DMS153 (cell line): Measurements from ENCODE around the gene DDX1.

Experiments
- DNase-seq: peaks from one replicate; lab custom pipeline; 2025; lab: John Stamatoyannopoulos, UW

Gene DDX1

GRCh38 chr2:15664273-15665066 is 72.8 kb downstream of the DDX1 start:
- no peak for DNase-seq

GRCh38 chr2:15665067-15665942 is 73.6 kb downstream of the DDX1 start:
- DNase-seq: no peak

GRCh38 chr2:15665943-15666460 is 74.3 kb downstream of the DDX1 start:
- no peak for DNase-seq

GRCh38 chr2:15666861-15667808 is 75.5 kb downstream of the DDX1 start:
- DNase-seq: no peak

DNA sequence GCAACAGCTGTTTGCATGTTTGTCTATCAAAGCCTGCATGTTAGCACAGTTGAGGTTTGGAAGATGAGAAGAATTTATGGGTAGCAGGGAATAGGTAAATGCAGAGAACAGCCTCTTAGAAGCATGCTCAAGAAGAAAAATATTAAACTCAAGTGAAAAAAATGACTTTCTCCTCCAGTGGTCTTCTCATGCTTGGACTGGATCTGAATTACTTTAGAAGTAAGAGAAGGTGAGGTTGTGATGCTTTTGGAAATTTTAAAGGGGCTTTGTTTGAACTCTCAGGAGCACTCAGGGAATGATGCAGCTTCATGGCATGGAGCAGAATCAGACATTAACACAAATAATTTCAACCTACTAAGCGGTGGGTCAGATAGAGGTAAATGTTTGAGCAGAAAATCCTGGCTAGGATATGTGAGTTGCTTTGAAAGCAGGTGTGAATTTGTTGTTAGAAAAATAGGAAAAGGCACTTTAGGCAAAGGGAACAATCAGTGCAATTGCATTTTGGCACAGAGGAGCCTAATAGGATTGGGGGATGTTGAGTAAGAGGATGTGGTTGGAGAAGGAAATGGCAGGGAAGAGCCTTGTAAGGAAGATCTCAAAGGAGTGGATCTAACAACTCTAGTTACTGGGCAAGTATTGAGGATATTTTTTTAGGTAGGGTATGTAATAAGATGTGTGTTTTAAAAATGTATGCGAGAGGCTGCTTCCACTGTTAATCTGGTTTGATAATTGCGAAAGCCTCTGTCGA is 76.3 kb downstream of the DDX1 start:
- no peak for DNase-seq

DNA sequence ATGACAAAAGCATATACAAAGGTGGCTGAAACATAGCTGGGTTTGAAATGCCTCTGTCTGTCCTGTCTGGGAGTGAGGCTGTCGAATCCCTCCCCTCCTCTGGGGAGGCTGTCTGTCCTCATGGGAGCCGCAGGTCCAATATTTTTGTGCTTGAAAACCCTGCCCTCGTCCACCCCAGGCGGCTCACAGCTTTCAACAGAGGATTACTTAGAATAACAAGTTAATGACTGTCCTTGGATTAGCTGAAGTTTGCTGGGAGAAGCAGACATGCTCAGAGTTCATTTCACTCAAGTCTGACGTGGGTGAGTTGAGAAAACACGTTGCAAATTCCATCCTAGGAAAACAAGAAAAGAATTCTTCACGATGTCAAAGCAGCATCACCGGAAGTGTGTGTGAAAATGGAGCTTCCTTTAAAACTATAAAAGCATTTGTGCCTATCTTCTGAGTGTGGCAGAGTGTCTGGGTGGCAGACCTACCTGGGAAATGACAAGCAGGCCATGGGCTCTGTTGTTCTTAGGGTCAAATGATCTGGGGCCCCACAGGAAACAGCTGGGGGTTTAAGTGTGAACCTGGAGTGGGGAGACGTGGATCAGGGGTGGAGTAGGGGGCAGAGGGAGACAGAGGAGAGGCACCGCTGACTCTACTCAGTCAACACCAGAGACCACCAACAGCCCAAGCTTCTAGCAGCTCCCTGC is 77.1 kb downstream of the DDX1 start:
- DNase-seq: no peak

GRCh38 chr2:15669375-15669910 is 77.8 kb downstream of the DDX1 start:
- DNase-seq: no peak

DNA sequence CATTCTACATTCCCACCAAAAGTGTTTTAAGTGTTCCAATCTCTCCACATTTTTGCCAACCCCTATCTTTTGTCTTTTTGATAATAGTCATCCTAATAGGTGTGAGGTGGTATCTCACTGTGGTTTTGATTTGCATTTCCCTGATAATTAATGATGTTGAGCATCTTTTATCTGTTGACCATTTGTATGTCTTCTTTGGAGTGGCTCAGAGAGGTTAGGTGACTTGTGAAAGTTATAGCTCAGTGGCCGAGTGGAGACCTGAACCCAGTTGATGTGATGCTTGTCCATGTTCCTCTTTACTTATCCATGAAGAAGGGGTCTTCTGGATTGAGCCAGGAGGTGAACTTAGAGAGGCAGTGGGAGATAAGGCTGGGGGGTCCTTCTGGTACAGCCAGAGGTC is 78.8 kb downstream of the DDX1 start:
- no peak for DNase-seq

GRCh38 chr2:15670981-15671380 is 79.3 kb downstream of the DDX1 start:
- no peak for DNase-seq

- DNase-seq: no peak
Measured at GRCh38 chr2:15671409-15671808, 79.7 kb downstream of the DDX1 start.

DNA sequence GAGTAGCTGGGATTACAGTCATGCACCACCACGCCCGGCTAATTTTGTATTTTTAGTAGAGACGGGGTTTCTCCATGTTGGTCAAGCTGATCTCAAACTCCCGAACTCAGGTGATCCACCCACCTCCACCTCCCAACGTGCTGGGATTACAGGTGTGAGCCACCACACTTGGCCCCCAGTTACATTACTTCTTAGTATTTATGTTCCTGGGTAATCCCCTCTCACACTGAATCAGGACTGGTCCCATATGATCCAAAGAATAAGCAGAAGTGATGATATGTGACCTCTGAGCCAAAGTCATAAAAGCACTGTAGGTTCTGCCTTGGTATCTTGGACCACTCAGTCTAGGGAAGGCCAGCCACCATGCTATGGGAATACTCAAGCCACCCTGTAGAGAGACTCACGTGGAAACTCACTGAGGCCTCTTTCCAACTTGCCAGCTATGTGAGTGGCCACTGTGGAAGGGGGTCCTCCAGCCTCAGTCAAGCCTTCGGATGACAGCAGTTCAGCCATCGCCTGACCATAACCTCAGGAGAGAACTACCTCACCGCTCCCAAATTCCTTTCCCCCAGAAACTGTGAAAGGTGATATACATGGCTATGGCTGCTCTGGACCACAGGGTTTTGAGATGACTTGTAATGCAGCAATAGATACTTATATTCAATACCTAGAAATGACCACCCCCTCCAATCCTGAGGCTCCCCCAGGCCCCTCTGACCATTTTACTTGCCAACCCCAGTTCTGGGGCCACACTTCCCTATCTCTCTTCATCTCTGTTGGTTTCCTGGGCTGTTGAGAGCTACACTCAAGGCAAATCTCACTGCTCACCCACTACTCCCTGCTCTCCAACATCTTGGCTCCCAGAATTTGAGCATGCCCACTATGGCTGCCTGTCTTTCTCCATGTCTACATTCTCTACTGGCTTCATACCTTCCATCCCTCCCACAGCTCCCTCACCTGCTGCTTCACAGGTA is 80.5 kb downstream of the DDX1 start:
- no peak for DNase-seq

DNA sequence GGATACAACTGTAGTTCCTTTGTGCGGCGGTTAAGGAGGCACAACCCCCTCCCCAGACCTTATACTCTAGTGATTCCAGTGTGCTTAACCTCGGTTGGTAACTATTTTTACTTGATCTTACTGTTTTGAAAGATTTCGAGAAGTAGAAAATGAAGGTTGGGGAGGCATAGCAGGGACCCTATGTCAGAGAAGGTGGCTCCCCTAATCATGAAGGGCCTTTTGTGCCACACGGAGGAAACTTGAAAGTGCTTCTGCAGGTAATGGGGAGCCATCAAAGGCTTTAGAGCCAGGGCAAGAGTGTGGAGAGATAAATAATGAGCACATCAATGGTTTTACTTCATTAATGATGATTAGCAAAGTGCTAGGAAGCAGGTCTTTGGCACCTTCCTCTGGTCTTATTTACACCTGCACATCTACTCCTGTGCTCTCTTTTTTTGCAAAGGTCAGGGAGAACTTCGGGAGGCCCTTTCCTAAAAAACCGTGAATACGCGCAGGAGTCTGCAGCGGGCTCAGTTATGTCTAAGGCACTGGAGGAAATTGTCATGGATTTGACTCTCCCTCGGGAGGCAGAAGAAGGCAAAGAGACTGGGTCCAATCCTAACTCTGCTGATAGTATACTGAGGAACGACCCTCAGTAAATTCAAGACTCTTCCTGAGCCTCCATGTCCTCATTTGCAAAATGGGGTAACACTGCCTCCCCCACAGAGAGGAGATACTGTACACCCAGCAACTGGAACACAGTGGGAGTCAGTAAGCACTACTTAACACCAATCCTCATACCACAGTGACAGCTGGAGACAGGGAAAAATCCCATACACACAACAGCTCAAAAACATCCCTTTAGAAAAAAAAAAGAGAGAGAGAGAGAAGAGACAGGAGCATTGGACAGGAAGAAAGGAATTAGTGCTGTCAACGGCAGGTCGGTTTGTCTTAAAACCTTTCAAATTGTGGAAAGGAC is 81.6 kb downstream of the DDX1 start:
- no peak for DNase-seq

- DNase-seq: no peak
Measured at GRCh38 chr2:15673919-15674636, 82.4 kb downstream of the DDX1 start.

GRCh38 chr2:15674637-15675455 is 83.2 kb downstream of the DDX1 start:
- no peak for DNase-seq

GRCh38 chr2:15675456-15676195 is 84.0 kb downstream of the DDX1 start:
- no peak for DNase-seq
